NCI-H345 (cell line): ENCODE measurements around the gene DCAF7.

ENCODE experiments used
- DNase-seq: peaks from one replicate; lab custom pipeline; 2025; lab: John Stamatoyannopoulos, UW

The DCAF7 gene, protein sequence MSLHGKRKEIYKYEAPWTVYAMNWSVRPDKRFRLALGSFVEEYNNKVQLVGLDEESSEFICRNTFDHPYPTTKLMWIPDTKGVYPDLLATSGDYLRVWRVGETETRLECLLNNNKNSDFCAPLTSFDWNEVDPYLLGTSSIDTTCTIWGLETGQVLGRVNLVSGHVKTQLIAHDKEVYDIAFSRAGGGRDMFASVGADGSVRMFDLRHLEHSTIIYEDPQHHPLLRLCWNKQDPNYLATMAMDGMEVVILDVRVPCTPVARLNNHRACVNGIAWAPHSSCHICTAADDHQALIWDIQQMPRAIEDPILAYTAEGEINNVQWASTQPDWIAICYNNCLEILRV

DNA sequence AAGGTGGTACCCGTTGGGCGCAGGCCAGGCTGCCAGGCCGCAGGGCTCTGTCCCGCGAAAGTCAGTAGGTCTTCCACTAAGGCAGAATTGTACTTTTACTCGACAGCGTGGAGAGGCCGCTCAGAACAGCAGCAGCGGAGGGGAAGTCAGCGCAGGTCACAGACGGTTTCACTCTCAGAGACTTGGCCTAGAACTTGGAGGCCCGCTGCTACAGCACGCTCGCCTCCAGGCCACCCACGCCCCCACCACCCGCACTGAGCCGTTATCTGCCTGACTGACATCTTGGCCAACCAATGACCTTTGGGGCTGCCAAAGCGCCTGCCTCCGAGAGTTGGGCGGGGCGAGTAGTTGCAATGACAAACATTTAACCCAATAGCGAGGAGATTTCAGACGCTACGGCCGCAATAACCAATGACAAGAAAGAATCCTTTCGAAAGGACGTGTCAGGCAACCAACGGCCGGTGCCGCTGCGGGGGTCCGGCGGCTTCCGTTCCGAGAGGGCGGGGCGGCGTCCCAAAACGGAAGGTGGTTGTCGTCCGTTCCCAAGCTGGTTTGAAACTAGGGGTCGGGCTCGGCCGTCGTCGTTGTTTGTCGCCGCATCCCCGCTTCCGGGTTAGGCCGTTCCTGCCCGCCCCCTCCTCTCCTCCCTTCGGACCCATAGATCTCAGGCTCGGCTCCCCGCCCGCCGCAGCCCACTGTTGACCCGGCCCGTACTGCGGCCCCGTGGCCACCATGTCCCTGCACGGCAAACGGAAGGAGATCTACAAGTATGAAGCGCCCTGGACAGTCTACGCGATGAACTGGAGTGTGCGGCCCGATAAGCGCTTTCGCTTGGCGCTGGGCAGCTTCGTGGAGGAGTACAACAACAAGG, at the start of gene DCAF7:
Gene DCAF7, plus strand, starts transcription at position 532 of the 871 bp plus-strand sequence. Its CDS starts 201 bp downstream, at position 733.
- peak; percentile 100 for DNase-seq

DNA sequence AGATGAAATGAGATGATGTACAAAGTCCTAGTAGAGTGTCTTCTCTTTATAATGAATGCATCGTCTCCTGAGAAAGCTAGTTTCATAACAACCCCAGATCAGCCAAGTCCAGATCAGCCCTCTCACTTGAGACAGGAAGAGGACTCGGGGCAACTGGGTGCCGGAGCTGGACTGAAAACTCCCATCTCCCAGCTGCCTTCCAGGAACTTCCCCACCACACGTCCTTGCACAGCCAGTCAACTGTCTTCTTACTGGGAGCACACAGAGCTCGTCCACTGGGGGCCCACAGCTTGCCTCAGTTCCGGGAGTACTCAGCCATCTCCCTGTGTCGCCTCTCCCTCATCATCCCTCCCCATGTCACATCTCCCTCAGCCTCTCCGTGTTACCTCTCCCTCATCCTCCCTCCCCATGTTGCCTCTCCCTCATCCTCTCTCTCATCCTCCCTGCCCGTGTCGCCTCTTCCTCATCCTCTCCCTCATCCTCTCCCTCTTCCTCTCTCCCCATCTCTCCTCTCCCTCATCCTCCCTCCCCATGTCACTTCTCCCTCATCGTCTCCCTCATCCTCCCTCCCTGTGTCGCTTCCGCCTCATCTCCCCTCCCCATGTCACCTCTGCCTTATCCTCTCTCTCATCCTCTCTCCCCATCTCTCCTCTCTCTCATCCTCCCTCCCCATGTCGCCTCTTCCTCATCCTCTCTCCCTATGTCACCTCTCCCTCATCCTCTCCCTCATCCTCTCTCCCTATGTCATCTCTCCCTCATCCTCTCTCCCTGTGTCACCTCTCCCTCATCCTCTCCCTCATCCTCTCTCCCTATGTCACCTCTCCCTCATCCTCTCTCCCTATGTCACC, 49.5 kb upstream of the DCAF7 start:
- DNase-seq = no peak

DNA sequence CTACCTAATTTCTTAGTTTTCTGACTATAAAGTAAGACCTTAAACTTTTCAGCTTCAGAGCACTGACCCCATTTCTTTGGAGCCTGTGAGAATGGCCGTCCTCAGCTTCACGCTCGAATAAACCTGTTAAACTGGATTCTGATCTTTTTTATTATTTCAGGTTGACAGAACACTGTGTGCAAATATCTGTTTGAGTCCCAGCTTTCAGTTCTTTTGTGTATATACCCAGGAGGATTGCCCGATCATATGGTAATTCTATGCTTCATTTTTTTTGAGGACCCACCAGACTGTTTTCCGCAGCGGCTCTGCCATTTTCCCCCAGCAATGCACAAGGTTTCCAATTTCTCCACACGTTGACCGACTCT, 47.0 kb upstream of the DCAF7 start:
- DNase-seq = peak; percentile 46

DNA sequence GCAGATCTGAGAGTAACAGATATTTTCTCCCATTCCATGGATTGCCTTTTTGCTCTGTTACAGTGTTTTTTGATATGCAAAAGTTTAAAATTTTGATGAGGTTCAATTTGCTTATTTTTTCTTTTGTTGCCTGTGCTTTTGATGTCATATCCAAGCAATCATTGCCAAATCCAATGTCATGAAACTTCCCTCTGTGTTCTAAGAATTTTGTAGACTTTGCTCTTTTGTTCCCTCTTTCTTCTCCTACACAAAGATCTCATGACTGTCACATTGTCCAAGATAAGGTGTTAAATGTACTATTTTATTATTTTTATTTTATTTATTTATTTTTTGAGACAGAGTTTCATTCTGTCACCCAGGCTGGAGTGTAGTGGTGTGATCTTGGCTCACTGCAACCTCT, 46.0 kb upstream of the DCAF7 start:
- DNase-seq = no peak

DNA sequence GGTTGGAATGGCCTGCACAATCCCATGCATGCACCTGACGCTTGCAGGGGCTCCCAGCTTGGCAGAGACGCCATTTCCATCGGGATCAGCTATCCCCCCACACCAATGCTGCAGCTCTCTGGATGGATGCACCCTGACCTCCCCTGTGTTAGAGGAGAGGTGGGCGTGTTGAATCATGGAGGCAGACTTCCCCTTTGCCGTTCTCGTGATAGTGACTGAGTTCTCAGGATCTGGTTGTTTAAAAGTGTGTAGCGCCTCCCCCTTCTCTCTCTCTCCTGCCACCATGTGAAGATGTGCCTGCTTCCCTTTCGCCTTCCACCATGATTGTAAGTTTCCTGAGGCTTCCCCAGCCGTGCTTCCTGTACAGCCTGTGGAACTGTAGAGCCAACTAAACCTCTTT, 44.9 kb upstream of the DCAF7 start:
- no peak for DNase-seq

DNA sequence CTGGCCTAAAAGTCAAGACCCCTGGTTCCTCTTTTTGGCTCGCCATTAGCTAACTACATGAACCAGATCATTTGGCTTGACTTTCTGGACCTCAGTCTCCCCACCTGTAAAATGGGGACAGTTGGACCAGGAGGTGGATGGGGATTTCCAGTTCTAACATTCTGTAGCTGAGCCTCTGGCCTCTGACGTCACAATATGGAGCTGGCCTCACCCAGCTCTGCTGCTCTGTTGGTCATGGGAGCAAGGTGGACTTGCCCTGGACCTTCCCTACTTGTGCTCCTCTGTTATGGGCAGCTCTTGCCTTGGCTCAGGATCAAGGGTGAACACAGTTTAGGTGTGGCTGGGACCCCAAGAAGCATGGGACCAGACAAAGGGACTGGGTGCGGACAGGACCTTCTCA, 43.6 kb upstream of the DCAF7 start:
- no peak for DNase-seq

DNA sequence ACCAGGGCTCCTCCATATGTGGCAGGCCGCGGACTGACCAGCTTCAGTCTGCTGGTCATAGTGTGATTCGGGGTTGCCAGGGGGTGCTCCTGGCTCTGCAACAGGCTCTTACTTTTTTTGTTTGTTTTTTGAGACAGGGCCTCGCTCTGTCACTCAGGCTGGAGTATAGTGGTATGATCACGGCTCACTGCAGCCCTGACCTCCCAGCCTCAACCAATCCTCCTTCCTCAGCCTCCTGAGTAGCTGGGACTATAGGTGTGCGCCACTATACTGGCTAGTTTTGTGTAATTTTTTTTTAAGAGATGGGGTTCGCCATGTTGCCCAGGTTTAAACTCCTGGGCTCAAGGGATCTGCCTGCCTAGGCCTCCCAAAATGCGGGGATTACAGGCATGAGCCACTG, 38.9 kb upstream of the DCAF7 start:
- DNase-seq = no peak

DNA sequence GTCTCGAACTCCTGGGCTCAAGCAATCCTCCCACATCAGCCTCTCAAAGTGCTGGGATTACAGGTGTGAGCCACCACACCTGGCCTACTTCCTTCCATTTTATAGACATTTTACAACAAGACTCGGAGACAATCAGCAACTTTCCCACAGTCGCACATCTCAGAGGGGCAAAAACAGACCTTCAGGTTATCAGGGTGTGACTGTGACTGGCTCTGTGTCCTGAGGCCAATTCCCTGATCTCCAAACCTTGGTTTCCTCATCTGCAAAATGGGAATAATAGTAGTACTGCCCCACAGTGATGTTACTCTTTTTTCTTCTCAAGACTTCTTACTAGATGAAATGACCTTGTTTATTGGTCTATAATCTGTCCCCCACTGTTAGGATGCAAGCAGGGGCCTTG, 37.9 kb upstream of the DCAF7 start:
- no peak for DNase-seq

DNA sequence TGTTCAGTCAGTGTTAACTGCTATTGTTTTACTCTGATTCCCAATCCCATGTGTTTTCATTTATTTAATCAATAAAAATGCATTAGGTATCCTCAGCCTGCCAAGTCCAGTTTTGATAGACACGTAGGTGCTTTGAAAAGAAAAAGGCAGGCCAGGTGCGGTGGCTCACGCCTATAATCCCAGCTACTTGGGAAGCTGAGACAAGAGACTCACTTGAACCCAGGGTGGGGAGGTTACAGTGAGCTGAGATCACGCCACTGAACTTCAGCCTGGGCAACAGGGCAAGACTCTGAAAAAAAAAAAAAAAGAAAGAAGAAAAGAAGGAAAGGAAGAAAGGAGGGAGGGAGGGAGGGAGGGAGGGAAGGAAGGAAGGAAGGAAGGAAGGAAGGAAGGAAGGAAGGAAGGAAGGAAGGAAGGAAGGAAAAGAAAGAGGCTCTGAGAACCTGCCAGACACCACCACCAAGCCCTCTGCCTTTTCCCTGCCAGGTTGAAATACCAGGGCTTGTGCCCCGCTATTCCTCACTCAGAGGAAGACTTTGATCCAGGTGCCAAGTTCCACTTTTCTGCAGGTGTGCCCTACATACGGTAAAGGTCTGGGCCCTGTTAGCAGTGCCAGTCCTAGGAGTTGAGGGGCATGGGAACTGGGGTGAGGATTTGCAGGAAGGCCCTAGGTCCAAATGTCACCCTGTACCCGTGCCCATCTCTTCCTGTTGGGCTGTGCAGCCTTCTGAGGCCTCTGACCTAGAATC, 37.2 kb upstream of the DCAF7 start:
- DNase-seq = no peak

DNA sequence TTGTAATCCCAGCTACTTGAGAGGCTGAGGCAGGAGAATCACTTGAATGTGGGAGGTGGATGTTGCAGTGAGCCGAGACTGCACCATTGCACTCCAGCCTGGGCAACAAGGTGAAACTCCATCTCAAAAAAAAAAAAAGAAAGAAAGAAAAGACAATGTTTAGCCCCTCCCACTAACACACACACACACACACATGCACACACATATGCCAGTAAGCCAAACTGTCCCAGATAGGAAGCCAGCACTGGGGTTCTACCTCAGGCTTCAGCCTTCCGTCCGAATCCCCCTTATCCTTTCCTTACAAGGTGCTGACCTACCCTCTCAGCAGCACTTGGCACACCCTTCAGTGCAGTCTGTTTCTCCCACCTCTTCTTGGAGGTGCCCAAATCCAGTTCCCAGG, 35.8 kb upstream of the DCAF7 start:
- no peak for DNase-seq

DNA sequence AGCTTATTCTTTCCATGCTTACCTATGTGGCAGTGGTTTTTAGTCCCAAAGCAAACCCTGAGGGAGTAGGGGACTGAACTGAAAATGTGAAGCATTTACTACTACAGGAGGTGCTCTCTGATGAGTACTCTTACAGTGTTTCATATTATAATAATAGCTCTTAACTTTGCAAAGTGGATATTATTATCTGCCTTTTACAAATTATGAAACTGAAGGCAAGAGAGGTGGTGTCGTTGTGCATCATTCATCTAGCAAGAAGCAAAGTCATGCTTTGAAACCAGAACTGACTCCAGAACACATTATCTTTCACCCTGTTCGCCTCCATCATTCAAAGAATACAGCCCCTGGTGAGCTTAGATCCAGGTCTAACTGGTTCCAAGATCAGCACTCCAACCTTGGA, 35.3 kb upstream of the DCAF7 start:
- DNase-seq = no peak

DNA sequence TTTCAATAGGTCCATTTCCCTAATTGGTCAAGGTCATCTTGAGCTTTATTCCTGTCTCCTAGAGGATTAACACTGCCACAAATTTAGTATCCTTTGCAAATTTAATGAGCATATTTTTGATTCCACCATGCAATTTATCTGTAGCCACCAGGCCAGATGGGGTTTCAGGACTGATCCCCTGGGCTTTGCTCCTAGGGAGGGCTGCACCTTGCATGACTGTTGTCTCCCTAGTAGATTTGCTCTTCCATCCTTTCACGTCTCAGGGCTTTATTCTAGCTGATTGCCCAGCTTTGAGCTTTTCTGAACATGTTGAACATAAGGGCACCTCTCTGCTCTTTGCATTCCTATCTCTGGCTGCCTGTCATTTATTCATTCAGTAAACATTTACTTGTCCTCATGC, 34.9 kb upstream of the DCAF7 start:
- DNase-seq = no peak

DNA sequence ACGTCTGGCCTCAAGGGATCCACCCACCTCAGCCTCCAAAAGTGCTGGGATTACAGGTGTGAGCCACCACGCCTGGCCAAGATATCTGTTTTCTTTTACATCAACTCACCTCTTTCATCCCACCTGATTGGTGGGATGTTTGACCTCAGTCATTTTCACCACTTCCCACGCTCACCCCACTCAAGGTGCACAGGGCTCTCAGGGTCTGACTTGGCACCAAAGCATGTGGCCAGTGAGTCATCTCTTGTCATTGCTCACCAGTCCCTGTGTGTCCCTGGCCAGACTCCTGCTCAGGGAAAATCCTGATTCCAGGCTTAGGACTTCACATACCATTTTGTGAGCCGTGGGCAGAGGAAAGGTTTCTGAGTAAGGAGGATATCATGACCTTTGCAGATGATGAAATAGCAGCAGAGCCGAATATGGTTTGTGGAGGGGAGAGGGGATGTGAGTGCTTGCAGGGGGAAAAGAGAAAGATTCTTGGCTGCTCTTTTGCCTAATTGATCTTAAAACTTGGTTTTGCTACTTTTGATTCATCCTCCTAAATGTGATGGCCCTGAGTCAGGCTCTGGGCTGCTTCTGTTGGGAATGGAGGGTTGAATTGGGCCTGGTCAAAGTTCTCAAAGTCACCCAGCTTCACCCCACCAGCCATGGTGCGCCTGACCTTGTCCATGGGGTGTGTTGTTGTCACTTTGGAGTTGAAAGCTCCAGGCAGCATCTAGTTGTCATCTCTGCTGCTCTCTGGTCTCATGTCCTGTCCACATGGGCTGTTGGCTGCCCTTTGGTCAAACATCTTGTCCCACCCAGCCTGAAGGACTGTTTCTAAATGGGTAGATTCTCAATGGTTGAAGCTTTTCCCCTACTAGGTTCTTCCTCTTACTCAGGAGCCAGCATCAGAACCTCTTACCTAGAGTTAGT, 33.1 kb upstream of the DCAF7 start:
- DNase-seq = no peak

DNA sequence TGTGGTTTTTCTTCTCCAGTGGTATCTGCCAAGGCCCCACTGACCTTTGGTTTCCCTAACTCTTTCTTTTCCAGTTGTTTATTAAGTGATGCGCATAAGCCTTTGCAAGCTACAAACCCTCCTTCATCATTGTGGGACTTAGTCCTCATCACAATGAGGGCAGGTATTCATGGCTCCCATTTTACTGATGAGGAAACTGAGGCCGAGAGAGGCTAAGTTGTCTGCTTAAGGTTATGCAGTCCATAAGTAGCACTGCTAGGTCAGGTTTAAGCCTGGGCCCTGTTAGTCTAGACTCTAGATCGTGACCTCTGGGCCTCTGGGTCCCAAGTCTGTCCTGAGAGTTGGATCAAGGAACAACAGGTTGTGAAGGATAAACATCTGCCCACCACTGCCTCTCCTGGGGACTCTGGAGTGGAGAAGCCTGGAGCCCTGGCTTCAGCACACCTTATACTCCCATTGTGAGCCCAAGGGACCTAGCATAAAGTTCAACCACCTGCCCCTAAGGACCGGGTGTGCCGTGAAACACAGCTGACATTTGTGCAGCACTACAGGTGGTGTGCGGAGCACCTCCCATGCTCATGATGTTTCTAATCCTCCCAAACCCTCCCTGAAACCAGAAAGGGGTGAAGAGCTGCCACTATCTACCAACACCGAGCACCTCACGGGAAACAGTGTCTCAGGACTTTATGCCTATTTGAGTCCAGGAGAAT, 32.3 kb upstream of the DCAF7 start:
- DNase-seq = peak; percentile 71

DNA sequence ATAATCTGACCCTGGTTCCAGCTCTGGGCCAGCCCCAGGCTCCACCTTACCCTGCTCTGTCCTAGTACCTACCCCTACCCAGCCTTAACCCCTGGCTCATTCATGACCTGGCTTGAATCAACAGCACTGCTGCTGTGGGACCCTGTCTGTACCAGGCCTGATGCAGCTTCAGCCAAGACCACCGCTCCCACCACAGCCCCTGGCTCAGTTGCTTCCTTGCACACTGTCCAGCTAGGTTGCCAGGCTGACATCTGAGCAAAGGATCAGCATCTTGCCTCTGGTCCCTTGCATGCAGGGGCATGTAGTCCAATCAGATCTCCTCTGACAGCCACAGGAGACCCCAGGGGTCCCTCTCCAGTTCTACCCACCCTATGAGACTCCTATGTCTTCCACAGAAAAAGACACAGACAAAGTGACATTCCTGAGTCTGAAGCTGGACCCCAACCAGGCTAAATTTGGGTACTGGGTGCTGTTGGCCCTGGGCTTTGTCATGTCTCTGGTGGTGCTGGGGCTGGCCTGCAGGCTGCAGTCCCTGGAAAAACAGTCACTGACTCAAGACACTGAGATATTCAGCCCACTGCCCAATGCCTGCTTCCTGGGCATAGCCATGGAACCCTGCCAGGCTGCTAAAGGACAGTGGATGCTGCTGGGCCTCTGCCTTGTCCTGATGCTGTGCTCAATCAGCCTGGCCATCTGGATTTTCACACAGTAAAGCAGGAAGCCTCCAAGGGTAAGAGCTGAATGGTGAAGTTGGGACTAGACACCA, 31.0 kb upstream of the DCAF7 start:
- no peak for DNase-seq

DNA sequence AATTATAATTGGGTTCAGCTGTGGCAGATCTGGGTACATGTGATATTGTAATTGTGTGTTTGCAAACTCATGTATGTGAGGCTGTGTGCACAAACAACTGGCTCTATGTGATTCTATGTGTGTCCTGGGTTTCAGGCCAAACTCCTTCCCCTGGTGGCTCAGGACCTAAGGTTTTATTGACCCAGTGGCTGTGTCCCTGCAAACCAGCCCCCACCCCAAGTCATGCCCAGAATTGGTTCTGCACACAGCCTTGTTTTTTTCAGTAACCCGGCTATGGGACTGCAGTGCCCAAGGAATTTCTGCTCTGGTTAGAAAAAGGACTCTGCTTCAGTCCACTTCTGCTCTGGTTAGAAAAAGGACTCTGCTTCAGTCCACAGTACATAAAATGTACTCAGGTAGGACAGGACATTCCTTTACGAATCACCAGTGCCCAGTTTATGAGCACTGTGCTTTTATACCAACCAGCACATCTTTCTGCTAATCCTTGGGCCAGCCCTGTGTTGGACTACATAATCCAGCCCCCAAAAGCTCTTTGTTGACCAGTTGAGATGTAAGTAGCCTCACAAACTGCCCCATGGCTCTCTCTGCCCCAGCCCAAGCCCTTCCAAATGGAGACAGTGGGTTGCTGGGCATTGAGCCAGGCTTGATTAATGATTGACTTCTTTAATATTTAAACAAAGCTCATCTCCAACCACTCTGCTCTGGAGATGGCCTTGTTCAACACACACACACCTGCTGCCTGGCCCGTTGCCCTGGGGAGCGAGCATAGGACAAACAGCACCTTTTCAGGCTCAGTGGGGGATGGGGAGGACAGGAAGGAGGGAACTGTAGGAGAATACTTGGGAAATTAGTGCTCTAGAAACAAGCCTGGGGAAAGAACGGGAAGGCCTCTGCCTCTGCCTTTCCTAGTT, 30.1 kb upstream of the DCAF7 start:
- peak; percentile 98 for DNase-seq

DNA sequence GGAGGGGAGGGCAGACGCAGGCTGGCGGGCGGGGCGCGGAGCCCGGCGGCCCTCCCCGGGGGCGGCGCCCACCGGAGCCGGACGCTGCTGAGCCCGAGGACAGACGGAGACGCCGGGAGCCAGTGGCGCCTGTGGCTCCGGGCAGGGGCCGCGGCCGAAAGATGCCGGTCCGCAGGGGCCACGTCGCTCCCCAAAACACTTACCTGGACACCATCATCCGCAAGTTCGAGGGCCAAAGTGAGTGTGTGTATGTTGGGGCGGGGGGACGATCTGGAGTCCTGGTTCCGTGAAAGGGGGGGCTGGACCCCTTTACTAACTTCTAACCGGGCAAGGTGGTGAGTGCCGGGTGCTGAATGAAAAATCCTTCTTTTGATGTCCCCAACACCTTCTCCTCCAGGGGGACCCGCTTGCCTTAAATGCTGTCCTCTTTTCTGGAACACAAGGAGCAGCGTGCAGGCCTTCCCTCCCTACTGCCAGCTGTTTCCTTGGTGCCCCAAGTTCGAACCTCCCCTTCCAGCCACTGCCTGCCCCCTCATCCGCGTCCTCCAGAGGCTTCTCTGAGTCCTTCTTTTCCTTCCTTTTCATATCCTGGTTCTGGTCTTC, 26.9 kb upstream of the DCAF7 start, which contains the start of gene KCNH6:
Gene KCNH6, plus strand, starts transcription at position 106 of the 603 bp plus-strand sequence. Its CDS starts 56 bp downstream, at position 162.
- no peak for DNase-seq

DNA sequence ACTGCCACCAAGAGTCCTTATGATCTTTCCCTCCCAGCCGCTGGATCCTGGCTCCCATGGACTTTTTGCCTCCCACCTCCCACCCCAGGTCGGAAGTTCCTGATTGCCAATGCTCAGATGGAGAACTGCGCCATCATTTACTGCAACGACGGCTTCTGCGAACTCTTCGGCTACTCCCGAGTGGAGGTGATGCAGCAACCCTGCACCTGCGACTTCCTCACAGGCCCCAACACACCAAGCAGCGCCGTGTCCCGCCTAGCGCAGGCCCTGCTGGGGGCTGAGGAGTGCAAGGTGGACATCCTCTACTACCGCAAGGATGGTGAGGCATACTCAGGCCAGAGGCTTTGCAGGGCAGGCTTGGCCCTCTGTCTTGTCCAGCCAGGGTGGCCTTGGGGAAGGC, 26.2 kb upstream of the DCAF7 start:
- DNase-seq = no peak
